HG03196 (cell line): ENCODE results near the gene MRPS10.
A peak's percentile ranks its signal among the peaks of the same experiment; 100 is the strongest.

Source experiments
- ATAC-seq: cut with Tn5 transposase; IDR thresholded peaks from one replicate; pipeline ENCODE4 v1.9.1; 2021; ENCODE audit not compliant: unreplicated experiment

The MRPS10 gene

GRCh38 chr6:42217519-42218367 is at the start of gene MRPS10:
TSS of gene MRPS10 (minus strand) at chr6:42217861. CDS start at chr6:42217849, 12 bp downstream.
- peak; percentile 91 for ATAC-seq

GRCh38 chr6:42266538-42266937 is 48.9 kb upstream of the MRPS10 start:
- no peak for ATAC-seq

GRCh38 chr6:42264852-42265390 is 47.3 kb upstream of the MRPS10 start:
- no peak for ATAC-seq

- no peak for ATAC-seq
These were observed 46.6 kb upstream of the MRPS10 start for GRCh38 chr6:42264162-42264851.

GRCh38 chr6:42263165-42263728 is 45.6 kb upstream of the MRPS10 start:
- no peak for ATAC-seq

- ATAC-seq = no peak
These were observed 43.3 kb upstream of the MRPS10 start for GRCh38 chr6:42260972-42261371.

- no peak for ATAC-seq
These were observed 42.8 kb upstream of the MRPS10 start for GRCh38 chr6:42260396-42260888.

GRCh38 chr6:42259841-42260395 is 42.3 kb upstream of the MRPS10 start:
- ATAC-seq = no peak

- ATAC-seq = no peak
These were observed 41.6 kb upstream of the MRPS10 start for GRCh38 chr6:42259286-42259685.

GRCh38 chr6:42257614-42258013 is 40.0 kb upstream of the MRPS10 start:
- no peak for ATAC-seq

- ATAC-seq = no peak
These were observed 39.4 kb upstream of the MRPS10 start for GRCh38 chr6:42257063-42257462.

GRCh38 chr6:42255050-42255449 is 37.4 kb upstream of the MRPS10 start:
- no peak for ATAC-seq

GRCh38 chr6:42254505-42254904 is 36.8 kb upstream of the MRPS10 start:
- ATAC-seq = no peak

- ATAC-seq = no peak
These were observed 34.4 kb upstream of the MRPS10 start for GRCh38 chr6:42251911-42252637.

GRCh38 chr6:42251500-42251899 is 33.8 kb upstream of the MRPS10 start:
- ATAC-seq = no peak

GRCh38 chr6:42250274-42250931 is 32.7 kb upstream of the MRPS10 start:
- no peak for ATAC-seq

- ATAC-seq = no peak
These were observed 31.6 kb upstream of the MRPS10 start for GRCh38 chr6:42249279-42249678.

- ATAC-seq = no peak
These were observed 25.4 kb upstream of the MRPS10 start for GRCh38 chr6:42243046-42243445.

GRCh38 chr6:42241915-42242314 is 24.3 kb upstream of the MRPS10 start:
- no peak for ATAC-seq
